ENCODE data around the gene UFM1.
"Not testable (repeated sequence)": the region's sequence is repeated elsewhere in the genome, so short reads cannot be mapped to it uniquely, and the experiment has no call there.

GRCh38 chr13:38311175-38311574, 38.5 kb upstream of the UFM1 start:
- not testable (repeated sequence) for TF ChIP-seq POLR2A (IDR thresholded peaks at IDR 0.05); CTCF (IDR thresholded peaks at IDR 0.05 in 8 of 11, conservative IDR thresholded peaks at IDR 0.05 in 3 of 11); POLR2AphosphoS5 (IDR thresholded peaks at IDR 0.05)
